ENCODE results near the gene ANKS1B. TPM values are rescaled to one million over a fixed set of nuclear protein-coding genes. Genes with fewer than 3 reads are reported as not detected.
"Not testable (repeated sequence)": the region's sequence is repeated elsewhere in the genome, so short reads cannot be mapped to it uniquely, and the experiment has no call there.

Gene ANKS1B
- total RNA-seq, 1 donor from 2014 or later: 2.3 TPM

DNA sequence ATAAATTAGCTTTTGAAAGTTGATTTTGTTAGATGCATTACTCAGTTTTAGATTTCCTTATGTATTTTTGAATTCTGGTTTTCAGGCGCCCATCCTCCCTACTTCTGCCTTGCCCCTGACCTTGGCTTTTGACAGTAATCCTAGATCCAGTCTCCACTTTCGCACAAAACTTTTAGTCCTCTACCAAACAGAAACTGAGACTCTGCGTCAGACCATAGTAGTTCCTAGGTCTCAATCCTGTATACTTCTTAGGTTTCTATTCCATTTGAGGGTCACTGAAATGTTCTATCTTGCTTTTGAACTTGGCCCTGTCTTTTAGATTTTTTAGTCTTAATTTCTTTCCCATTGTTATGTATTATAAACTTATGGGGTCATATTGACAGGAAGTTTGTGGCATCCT, 645.1 kb downstream of the ANKS1B start:
- TF ChIP-seq, protein P1, sequence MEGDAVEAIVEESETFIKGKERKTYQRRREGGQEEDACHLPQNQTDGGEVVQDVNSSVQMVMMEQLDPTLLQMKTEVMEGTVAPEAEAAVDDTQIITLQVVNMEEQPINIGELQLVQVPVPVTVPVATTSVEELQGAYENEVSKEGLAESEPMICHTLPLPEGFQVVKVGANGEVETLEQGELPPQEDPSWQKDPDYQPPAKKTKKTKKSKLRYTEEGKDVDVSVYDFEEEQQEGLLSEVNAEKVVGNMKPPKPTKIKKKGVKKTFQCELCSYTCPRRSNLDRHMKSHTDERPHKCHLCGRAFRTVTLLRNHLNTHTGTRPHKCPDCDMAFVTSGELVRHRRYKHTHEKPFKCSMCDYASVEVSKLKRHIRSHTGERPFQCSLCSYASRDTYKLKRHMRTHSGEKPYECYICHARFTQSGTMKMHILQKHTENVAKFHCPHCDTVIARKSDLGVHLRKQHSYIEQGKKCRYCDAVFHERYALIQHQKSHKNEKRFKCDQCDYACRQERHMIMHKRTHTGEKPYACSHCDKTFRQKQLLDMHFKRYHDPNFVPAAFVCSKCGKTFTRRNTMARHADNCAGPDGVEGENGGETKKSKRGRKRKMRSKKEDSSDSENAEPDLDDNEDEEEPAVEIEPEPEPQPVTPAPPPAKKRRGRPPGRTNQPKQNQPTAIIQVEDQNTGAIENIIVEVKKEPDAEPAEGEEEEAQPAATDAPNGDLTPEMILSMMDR (IDR thresholded peaks at IDR 0.05): no peak
- Mint-ChIP-seq H3K4me3 (ENCODE audit: unreplicated experiment) (no peak overlapping the region), H3K36me3 (ENCODE audit: low read depth) (no peaks in the 10 kb centered on the region)

DNA sequence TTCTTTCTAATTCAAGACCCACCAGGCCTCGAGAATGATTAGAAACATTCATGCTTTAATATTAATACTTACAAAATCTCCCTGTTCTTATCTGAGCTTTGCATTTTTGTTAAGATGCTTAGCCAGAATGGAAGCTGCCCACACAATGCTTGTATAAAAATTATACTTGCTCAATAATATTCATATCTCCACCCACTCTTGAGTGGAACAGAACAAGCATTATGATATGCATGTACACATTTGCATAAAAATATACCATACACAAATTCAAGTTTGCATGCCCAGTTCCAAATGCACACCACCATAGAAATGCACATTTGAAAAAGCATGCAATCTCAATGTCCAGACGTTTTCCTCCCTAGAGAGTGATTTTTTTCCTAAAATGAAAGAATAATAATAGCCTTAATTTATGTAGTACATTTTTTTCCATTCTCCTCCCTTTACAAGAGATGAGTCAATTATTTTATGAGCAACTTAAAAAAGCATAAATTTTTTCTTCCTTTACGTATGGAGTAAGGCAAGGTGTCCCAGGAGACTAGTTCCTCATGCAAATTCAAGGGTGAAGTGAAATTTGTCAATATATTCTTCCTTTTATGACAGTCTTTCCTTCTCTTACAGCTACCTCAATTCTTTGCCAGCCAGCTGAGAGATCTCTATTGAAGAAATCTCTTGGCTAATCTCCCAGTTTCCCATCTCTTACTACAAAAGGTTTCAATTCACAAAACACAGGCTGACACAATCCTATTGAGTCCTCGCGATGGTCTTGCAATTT, 650.3 kb downstream of the ANKS1B start:
- DNase-seq (ENCODE audit: low spot score): no peak
- H3K27me3 Mint-ChIP-seq (ENCODE audit: low read depth): peaks cover 2% of the 10 kb centered on the region
- TF ChIP-seq, protein P1 (IDR thresholded peaks at IDR 0.05): no peak
- H3K9me3 Mint-ChIP-seq (ENCODE audit: low read depth): peaks cover 3% of the 10 kb centered on the region
- H3K27ac Mint-ChIP-seq (ENCODE audit: unreplicated experiment): no peak overlapping the region
- H3K36me3 Mint-ChIP-seq (ENCODE audit: low read depth): no peaks in the 10 kb centered on the region
- no peaks in the 10 kb centered on the region for H3K4me1 Mint-ChIP-seq (ENCODE audit: low read depth)
- no peak overlapping the region for H3K4me3 Mint-ChIP-seq (ENCODE audit: unreplicated experiment)

More for the DNA sequence above, 645.1 kb downstream of the ANKS1B start:
- no peak overlapping the region for H3K27ac Mint-ChIP-seq (ENCODE audit: unreplicated experiment)
- H3K9me3 Mint-ChIP-seq (ENCODE audit: low read depth): peaks cover 3% of the 10 kb centered on the region
- H3K27me3 Mint-ChIP-seq (ENCODE audit: low read depth): peaks cover 6% of the 10 kb centered on the region
- no peaks in the 10 kb centered on the region for H3K4me1 Mint-ChIP-seq (ENCODE audit: low read depth)
- no peak for DNase-seq (ENCODE audit: low spot score)

DNA sequence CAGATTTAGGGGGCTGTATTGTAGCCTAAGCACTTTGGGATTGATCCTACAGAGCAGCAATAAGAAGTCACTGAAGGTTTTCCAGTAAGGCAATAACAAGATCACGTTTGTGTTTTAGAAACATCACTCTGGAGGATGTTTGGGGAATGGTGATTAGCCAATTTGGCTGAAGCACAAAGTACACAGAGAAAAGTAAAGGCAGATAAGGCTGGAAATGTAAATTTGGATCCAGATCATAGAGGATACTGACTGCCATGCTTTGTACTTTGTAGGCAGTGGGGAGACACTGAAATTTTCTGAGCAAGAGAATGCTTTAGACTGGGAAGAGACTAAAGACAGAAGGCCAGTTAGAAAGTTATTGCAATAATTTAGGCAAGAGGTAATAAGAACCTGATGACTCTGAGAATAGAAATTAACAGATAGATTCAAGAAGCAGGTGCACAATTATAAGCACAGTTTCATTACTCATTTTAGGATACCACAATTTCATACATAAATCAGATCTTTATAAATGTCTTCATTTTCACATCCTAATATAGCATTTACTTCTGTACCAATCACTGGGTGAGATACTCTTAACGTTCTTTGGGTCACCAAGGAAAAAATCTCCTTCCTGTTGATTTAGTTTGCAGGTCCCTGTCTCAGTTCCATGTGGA, 651.7 kb downstream of the ANKS1B start:
- no peak for DNase-seq (ENCODE audit: low spot score)
- Mint-ChIP-seq H3K27me3 (ENCODE audit: low read depth) (peaks cover 2% of the 10 kb centered on the region), H3K36me3 (ENCODE audit: low read depth) (no peaks in the 10 kb centered on the region), H3K27ac (ENCODE audit: unreplicated experiment) (no peak overlapping the region), H3K4me1 (ENCODE audit: low read depth) (no peaks in the 10 kb centered on the region), H3K9me3 (ENCODE audit: low read depth) (peaks cover 13% of the 10 kb centered on the region), H3K4me3 (ENCODE audit: unreplicated experiment) (no peak overlapping the region)
- TF ChIP-seq, protein P1 (IDR thresholded peaks at IDR 0.05): no peak

DNA sequence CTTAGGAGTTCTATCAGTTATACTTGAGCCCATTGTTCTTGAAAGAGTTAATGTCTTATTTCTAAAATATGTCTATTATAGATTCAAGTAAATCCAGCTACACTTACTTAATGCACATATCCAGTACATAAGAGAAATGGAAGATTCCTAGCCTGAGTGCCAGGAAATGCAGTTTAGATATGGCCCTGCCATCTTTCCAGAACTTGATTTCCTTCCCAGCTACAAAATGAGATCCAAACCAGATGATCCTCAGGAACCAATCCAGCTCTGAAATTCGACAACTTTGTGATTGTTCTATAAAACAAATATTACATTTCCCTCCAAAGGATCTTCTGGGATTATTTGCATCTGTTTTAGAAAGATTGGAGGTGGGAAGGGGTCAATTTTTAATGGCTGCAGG, 654.5 kb downstream of the ANKS1B start:
- TF ChIP-seq, protein P1 (IDR thresholded peaks at IDR 0.05): no peak
- Mint-ChIP-seq H3K27me3 (ENCODE audit: low read depth) (no peaks in the 10 kb centered on the region), H3K36me3 (ENCODE audit: low read depth) (no peaks in the 10 kb centered on the region), H3K9me3 (ENCODE audit: low read depth) (peaks cover 12% of the 10 kb centered on the region), H3K27ac (ENCODE audit: unreplicated experiment) (no peak overlapping the region), H3K4me3 (ENCODE audit: unreplicated experiment) (no peak overlapping the region), H3K4me1 (ENCODE audit: low read depth) (no peaks in the 10 kb centered on the region)
- no peak for DNase-seq (ENCODE audit: low spot score)

DNA sequence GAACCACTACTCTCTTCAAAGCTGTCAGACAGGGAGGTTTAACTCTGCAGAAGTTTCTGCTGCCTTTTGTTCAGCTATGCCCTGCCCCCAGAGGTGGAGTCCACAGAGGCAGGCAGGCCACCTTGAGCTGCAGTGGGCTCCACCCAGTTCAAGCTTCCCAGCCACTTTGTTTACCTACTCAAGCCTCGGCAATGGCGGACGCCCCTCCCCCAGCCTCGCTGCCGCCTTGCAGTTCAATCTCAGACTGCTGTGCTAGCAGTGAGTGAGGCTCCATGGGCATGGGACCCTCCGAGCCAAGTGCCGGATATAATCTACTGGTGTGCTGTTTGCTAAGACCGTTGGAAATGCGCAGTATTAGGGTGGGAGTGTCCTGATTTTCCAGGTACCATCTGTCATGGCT, 663.5 kb downstream of the ANKS1B start:
- H3K27ac Mint-ChIP-seq (ENCODE audit: unreplicated experiment); H3K4me1 Mint-ChIP-seq (ENCODE audit: low read depth); H3K4me3 Mint-ChIP-seq (ENCODE audit: unreplicated experiment); DNase-seq (ENCODE audit: low spot score); H3K27me3 Mint-ChIP-seq (ENCODE audit: low read depth); H3K36me3 Mint-ChIP-seq (ENCODE audit: low read depth): not testable (repeated sequence)
- peaks cover 35% of the 10 kb centered on the region for H3K9me3 Mint-ChIP-seq (ENCODE audit: low read depth)
